Measurements from ENCODE around the gene THOC6. TPM values are rescaled to one million over a fixed set of nuclear protein-coding genes. Genes with fewer than 3 reads are reported as not detected.

The THOC6 gene
- polyA plus RNA-seq, 2 of the 4 experiments (the other 2 are of a cell fraction): 32.5 to 53.2 TPM

DNA sequence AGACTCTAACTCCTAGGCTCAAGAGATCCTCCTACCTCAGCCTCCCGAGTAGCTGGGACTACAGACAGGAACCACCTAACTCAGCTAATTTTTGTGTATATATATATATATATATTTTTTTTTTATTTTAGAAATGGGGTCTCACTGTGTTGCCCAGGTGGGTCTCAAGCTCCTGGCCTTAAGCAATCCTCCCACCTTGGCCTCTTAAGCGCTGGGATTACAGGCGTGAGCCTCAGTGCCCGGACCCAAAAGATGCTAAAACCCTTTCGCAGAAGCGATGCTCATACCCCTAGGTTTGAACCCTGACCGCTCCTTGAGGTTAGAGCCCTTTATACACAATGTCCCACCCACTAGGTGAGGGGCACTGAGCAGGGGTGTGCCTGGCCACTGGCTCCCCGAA lies 13.3 kb upstream of the THOC6 start:
- DNase-seq (ENCODE audit: low read depth in 1 of 2, low spot score in 1 of 2): no peak
- ChIA-PET CTCF (interaction anchor here (0.9 to 14.8 kb wide), 4 partner anchors 10 to 40 kb away, joined by 3 to 214 read pairs (median 58); partner anchors contain the start of genes CLDN6, HCFC1R1, THOC6 and TNFRSF12A), POLR2A (interaction anchor here (3.7 kb wide), 1 partner anchor 11 kb away, joined by 31 read pairs; the partner anchor contains the start of gene TNFRSF12A)
- no peak for FAIRE-seq
- Histone ChIP-seq H3K4me3 (no peak overlapping the region), H3K4me1 (peaks cover 20% of the 10 kb centered on the region), H3K9me3 (no peaks in the 10 kb centered on the region), H3K27ac (no peak overlapping the region), H3K4me2 (no peak overlapping the region)
- no peak for ATAC-seq
- no peak for TF ChIP-seq FOSB (CRISPR knock-in tag; IDR thresholded peaks at IDR 0.05)
- no peak for TF ChIP-seq EHF (CRISPR knock-in tag; IDR thresholded peaks at IDR 0.05)
- TF ChIP-seq, protein P1, sequence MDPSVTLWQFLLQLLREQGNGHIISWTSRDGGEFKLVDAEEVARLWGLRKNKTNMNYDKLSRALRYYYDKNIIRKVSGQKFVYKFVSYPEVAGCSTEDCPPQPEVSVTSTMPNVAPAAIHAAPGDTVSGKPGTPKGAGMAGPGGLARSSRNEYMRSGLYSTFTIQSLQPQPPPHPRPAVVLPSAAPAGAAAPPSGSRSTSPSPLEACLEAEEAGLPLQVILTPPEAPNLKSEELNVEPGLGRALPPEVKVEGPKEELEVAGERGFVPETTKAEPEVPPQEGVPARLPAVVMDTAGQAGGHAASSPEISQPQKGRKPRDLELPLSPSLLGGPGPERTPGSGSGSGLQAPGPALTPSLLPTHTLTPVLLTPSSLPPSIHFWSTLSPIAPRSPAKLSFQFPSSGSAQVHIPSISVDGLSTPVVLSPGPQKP (IDR thresholded peaks at IDR 0.05; ENCODE audit: low read depth, low read length): no peak
- no peak for TF ChIP-seq RCOR1 (IDR thresholded peaks at IDR 0.05; ENCODE audit: low read depth, low read length)
- TF ChIP-seq MAFK (IDR thresholded peaks at IDR 0.05; ENCODE audit: partially characterized antibody): no peak
- no peak for TF ChIP-seq HOXB13 (CRISPR knock-in tag; IDR thresholded peaks at IDR 0.05; ENCODE audit: low read depth)
- TF ChIP-seq, protein P2, sequence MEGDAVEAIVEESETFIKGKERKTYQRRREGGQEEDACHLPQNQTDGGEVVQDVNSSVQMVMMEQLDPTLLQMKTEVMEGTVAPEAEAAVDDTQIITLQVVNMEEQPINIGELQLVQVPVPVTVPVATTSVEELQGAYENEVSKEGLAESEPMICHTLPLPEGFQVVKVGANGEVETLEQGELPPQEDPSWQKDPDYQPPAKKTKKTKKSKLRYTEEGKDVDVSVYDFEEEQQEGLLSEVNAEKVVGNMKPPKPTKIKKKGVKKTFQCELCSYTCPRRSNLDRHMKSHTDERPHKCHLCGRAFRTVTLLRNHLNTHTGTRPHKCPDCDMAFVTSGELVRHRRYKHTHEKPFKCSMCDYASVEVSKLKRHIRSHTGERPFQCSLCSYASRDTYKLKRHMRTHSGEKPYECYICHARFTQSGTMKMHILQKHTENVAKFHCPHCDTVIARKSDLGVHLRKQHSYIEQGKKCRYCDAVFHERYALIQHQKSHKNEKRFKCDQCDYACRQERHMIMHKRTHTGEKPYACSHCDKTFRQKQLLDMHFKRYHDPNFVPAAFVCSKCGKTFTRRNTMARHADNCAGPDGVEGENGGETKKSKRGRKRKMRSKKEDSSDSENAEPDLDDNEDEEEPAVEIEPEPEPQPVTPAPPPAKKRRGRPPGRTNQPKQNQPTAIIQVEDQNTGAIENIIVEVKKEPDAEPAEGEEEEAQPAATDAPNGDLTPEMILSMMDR (IDR thresholded peaks at IDR 0.05): no peak
- TF ChIP-seq FOSL2 (IDR thresholded peaks at IDR 0.05): no peak
- no peak for TF ChIP-seq FOSL2 (CRISPR knock-in tag; IDR thresholded peaks at IDR 0.05)
- TF ChIP-seq GATA3 (IDR thresholded peaks at IDR 0.05; ENCODE audit: borderline replicate concordance): no peak
- no peak for TF ChIP-seq NPAS2 (CRISPR knock-in tag; IDR thresholded peaks at IDR 0.05; ENCODE audit: borderline replicate concordance)
- no peak for TF ChIP-seq RAD21 (conservative IDR thresholded peaks at IDR 0.05 in 1 of 2, IDR thresholded peaks at IDR 0.05 in 1 of 2)
- TF ChIP-seq, protein P3, sequence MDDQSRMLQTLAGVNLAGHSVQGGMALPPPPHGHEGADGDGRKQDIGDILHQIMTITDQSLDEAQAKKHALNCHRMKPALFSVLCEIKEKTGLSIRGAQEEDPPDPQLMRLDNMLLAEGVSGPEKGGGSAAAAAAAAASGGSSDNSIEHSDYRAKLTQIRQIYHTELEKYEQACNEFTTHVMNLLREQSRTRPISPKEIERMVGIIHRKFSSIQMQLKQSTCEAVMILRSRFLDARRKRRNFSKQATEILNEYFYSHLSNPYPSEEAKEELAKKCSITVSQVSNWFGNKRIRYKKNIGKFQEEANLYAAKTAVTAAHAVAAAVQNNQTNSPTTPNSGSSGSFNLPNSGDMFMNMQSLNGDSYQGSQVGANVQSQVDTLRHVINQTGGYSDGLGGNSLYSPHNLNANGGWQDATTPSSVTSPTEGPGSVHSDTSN (IDR thresholded peaks at IDR 0.05): no peak
- no peak for TF ChIP-seq POLR2AphosphoS2 (conservative IDR thresholded peaks at IDR 0.05; ENCODE audit: low read length)
- TF ChIP-seq TFCP2L1 (CRISPR knock-in tag; IDR thresholded peaks at IDR 0.05): no peak
- WGBS (ENCODE audit: missing lambda C conversion rate): 93% methylated on average over 7 of the region's 8 CpGs

DNA sequence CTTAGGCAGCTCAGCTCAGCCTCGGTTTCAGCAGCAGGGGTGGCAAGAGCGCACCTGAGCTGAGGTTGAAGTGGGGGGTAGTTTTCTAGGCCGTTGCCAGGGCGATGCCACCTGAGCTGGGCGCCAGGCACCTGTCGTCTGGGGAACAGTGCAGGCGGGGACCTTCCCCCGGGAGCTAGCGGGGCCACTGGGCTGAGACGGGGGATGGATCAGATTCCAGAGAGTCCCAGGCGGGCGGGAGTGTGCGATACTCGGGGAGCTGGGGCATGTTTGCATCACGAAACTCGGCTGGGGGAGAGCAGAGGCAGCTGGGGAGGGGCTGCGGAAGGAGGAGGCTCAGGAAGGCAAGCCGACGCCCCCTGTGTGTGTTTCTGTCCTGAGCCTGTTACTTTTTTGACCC lies 11.6 kb upstream of the THOC6 start:
- whole genome bisulfite sequencing (ENCODE audit: missing lambda C conversion rate): 88% methylated on average over 17 of the region's 19 CpGs
- POLR2A ChIA-PET: interaction anchor here (3.7 kb wide), 1 partner anchor 9 kb away, joined by 31 read pairs; the partner anchor contains the start of gene TNFRSF12A
- TF ChIP-seq FOXS1 (CRISPR knock-in tag; IDR thresholded peaks at IDR 0.05) (no peak), ZC3H11A (IDR thresholded peaks at IDR 0.05) (no peak)
- Histone ChIP-seq H3K4me2 (no peak overlapping the region), H3K27ac (no peak overlapping the region; a peak in 1 of 6 replicates), H3K9me3 (no peaks in the 10 kb centered on the region), H3K4me1 (peaks cover 15% of the 10 kb centered on the region), H3K4me3 (no peak overlapping the region)
- DNase-seq (ENCODE audit: low read depth in 1 of 2, low spot score in 1 of 2) (no peak), FAIRE-seq (no peak), ATAC-seq (no peak)
- CTCF ChIA-PET: interaction anchor here (0.9 to 14.8 kb wide), 3 partner anchors 8 to 17 kb away, joined by 4 to 214 read pairs (median 112); partner anchors contain the start of genes CLDN6, HCFC1R1, THOC6 and TNFRSF12A

DNA sequence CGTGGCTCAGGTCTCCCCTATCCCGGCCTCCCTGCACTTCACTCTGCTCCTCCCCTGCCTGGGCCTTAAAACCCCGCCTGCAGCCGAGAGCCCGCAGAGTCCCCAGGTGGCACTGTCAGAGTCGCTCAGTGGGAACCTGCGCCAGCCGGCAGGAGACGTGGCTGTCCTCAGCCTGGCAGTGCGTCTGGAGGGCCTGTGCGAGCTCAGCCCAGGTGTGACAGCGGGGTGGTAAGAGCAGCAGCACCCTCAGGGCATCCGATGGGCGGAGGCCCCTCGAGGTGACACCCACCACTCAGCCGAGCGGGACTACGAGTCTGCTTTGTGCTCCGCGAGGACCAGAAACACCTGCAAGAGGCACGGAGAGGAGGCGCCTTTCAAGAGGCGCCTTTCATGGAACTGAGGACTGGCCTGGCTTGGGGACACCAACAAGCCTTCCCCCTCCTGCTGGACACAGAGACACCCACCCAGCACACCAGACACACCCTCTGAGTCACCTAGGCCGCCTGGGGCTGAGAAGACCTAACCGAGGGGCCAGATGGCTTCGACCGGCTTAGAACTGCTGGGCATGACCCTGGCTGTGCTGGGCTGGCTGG lies 10.9 kb upstream of the THOC6 start, which contains the start of gene CLDN9:
Gene CLDN9 (plus strand): TSS at position 96 of the 593 bp plus-strand sequence. CDS start 440 bp downstream, at position 536.
- peak; percentile 22 to 51; a peak in 5 of 6 replicates for ATAC-seq
- POLR2A ChIA-PET: interaction anchor here (3.7 kb wide), 1 partner anchor 8 kb away, joined by 31 read pairs; the partner anchor contains the start of gene TNFRSF12A
- DNase-seq (ENCODE audit: low read depth in 1 of 2, low spot score in 1 of 2): no peak
- FAIRE-seq: no peak
- Histone ChIP-seq H3K9me3 (no peaks in the 10 kb centered on the region), H3K4me1 (peaks cover 15% of the 10 kb centered on the region), H3K4me2 (peak within 1 kb of the TSS; percentile 36; the same call in 2 of the 3 replicates), H3K4me3 (no peak within 1 kb of the TSS), H3K27ac (peak within 1 kb of the TSS in 1 of 2 experiments; percentile 58; a peak in 3 of 6 replicates)
- CTCF ChIA-PET: interaction anchor here (13.6 to 14.8 kb wide), 2 partner anchors 8 to 17 kb away, joined by 112 to 214 read pairs; partner anchors contain the start of genes CLDN6, HCFC1R1, THOC6 and TNFRSF12A
- 73% methylated on average over 17 of the region's 27 CpGs for WGBS (ENCODE audit: missing lambda C conversion rate)
- no peak for TF ChIP-seq EHMT2 (IDR thresholded peaks at IDR 0.05; ENCODE audit: low read depth)
- TF ChIP-seq FOSB (CRISPR knock-in tag; IDR thresholded peaks at IDR 0.05): no peak
- TF ChIP-seq, protein P2 (IDR thresholded peaks at IDR 0.05): no peak
- TF ChIP-seq ZFP36 (IDR thresholded peaks at IDR 0.05; ENCODE audit: borderline replicate concordance, partially characterized antibody): no peak
- TF ChIP-seq, protein P4, sequence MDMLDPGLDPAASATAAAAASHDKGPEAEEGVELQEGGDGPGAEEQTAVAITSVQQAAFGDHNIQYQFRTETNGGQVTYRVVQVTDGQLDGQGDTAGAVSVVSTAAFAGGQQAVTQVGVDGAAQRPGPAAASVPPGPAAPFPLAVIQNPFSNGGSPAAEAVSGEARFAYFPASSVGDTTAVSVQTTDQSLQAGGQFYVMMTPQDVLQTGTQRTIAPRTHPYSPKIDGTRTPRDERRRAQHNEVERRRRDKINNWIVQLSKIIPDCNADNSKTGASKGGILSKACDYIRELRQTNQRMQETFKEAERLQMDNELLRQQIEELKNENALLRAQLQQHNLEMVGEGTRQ (IDR thresholded peaks at IDR 0.05): no peak
- no peak for TF ChIP-seq MAZ (IDR thresholded peaks at IDR 0.05; ENCODE audit: borderline replicate concordance, low read depth, low read length)
- no peak for TF ChIP-seq HOXA7 (CRISPR knock-in tag; IDR thresholded peaks at IDR 0.05)
- TF ChIP-seq CEBPB (IDR thresholded peaks at IDR 0.05): no peak
- TF ChIP-seq, protein P5, sequence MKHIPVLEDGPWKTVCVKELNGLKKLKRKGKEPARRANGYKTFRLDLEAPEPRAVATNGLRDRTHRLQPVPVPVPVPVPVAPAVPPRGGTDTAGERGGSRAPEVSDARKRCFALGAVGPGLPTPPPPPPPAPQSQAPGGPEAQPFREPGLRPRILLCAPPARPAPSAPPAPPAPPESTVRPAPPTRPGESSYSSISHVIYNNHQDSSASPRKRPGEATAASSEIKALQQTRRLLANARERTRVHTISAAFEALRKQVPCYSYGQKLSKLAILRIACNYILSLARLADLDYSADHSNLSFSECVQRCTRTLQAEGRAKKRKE (CRISPR knock-in tag; IDR thresholded peaks at IDR 0.05; ENCODE audit: low read depth): no peak
- no peak for TF ChIP-seq SMC3 (IDR thresholded peaks at IDR 0.05)
